Naive thymus-derived CD4-positive, alpha-beta T cell (primary cell): ENCODE results near the gene APBA1. TPM values are rescaled to one million over a fixed set of nuclear protein-coding genes. Genes with fewer than 3 reads are reported as not detected.

Experiments used
- ATAC-seq: fragments of 150-1000 bp; cut with Tn5 transposase; 2 replicates; pipeline ENCODE4 v1.10.0; 2021; ENCODE audit warnings: mild to moderate bottlenecking, moderate library complexity
- CTCF ChIA-PET: fragments of 350-600 bp; sonication (Branson Sonifier 250); formaldehyde crosslinking; loops from one replicate; lab custom pipeline; 2021; ENCODE audit warnings: antibody characterized with exemption; lab: Charles Lee
- POLR2A ChIA-PET: fragments of 350-600 bp; sonication (Branson Sonifier 250); formaldehyde crosslinking; loops from one replicate; lab custom pipeline; 2021; ENCODE audit warnings: antibody characterized with exemption, inconsistent platforms; lab: Charles Lee
- DNase-seq, 9 donors: peaks; one replicate each; pipeline versions ENCODE4 v3.0.0 to v3.0.0-alpha.2; 2020 to 2022; ENCODE audit warnings: mixed read lengths in 1 of 9
- H3K27ac ChIP-seq: one replicate; pipeline ENCODE4 v1.7.0; 2013; ENCODE audit warnings: mild to moderate bottlenecking, low read depth, low read length, moderate library complexity
- H3K27me3 ChIP-seq, 2 donors: one replicate each; pipeline ENCODE4 v1.7.0; 2013; ENCODE audit warnings: low read length in 2 of 2, mild to moderate bottlenecking in 2 of 2, moderate library complexity in 2 of 2; ENCODE audit not compliant: control insufficient read depth in 2 of 2, insufficient read depth in 2 of 2
- H3K36me3 ChIP-seq, 3 experiments: 1 replicate in 2 of 3; 2 replicates in 1 of 3; pipeline ENCODE4 v1.7.0; 2013; ENCODE audit warnings: low read length in 3 of 3, mild to moderate bottlenecking in 3 of 3, moderate library complexity in 1 of 3; ENCODE audit not compliant: insufficient read depth in 3 of 3, control insufficient read depth in 2 of 3
- H3K4me1 ChIP-seq, 2 donors: one replicate each; pipeline ENCODE4 v1.7.0; 2013; ENCODE audit warnings: low read length in 2 of 2, mild to moderate bottlenecking in 2 of 2, moderate library complexity in 1 of 2; ENCODE audit not compliant: control insufficient read depth in 2 of 2, insufficient read depth in 2 of 2
- H3K4me3 ChIP-seq: 2 replicates; pipeline ENCODE4 v1.7.0; 2013; ENCODE audit warnings: mild to moderate bottlenecking, low read length
- H3K9me3 ChIP-seq, 3 experiments: 1 replicate in 2 of 3; 2 replicates in 1 of 3; pipeline ENCODE4 v1.7.0; 2013; ENCODE audit warnings: low read length in 3 of 3; ENCODE audit not compliant: control insufficient read depth in 2 of 3
- H3K27ac Mint-ChIP-seq, 9 donors: one replicate each; pipeline ENCODE4 v1.8.0; 2020 to 2022; ENCODE audit warnings: mixed read lengths in 9 of 9, mild to moderate bottlenecking in 8 of 9, moderate library complexity in 5 of 9, inconsistent platforms in 2 of 9
- H3K27me3 Mint-ChIP-seq, 5 donors: one replicate each; pipeline ENCODE4 v1.8.0; 2021 to 2022; ENCODE audit warnings: mixed read lengths in 5 of 5, mild to moderate bottlenecking in 1 of 5
- H3K36me3 Mint-ChIP-seq, 5 donors: one replicate each; pipeline ENCODE4 v1.8.0; 2020 to 2022; ENCODE audit warnings: mixed read lengths in 5 of 5, mild to moderate bottlenecking in 3 of 5, inconsistent platforms in 1 of 5
- H3K4me1 Mint-ChIP-seq, 7 donors: one replicate each; pipeline ENCODE4 v1.8.0; 2020 to 2022; ENCODE audit warnings: mixed read lengths in 7 of 7, mild to moderate bottlenecking in 3 of 7, inconsistent platforms in 1 of 7
- H3K4me3 Mint-ChIP-seq, 10 donors: one replicate each; pipeline ENCODE4 v1.8.0; 2020 to 2022; ENCODE audit warnings: mild to moderate bottlenecking in 10 of 10, mixed read lengths in 10 of 10, moderate library complexity in 6 of 10, inconsistent platforms in 2 of 10
- H3K9me3 Mint-ChIP-seq, 11 donors: one replicate each; pipeline ENCODE4 v1.8.0; 2020 to 2022; ENCODE audit warnings: mixed read lengths in 11 of 11, mild to moderate bottlenecking in 4 of 11, inconsistent platforms in 1 of 11, moderate library complexity in 1 of 11
- intact Hi-C, 2 donors: fragments of 100-400 bp; cut with micrococcal nuclease; formaldehyde crosslinking; loops; one replicate each; pipeline ENCODE4 v1.15.1; 2023
- polyA plus RNA-seq, 2 donors: library from polyadenylated mRNA; unstranded; fragments of 300-500 nt; fragmentation: Illumina TruSeq; gene quantifications; one replicate each; pipeline ENCODE4 v1.2.3, GENCODE V29; 2021
- total RNA-seq, 6 experiments: library from RNA in 5 of 6; stranded (reverse) in 5 of 6; gene quantifications; 1 replicate in 5 of 6; 2 replicates in 1 of 6; pipeline ENCODE4 v1.2.3 and lab custom pipeline; 2021 to 2026

APBA1 gene
- total and polyA plus RNA-seq, 7 experiments from 2014 or later = 0.06 to 4.5 (median 1.4) TPM; not detected in 1

DNA sequence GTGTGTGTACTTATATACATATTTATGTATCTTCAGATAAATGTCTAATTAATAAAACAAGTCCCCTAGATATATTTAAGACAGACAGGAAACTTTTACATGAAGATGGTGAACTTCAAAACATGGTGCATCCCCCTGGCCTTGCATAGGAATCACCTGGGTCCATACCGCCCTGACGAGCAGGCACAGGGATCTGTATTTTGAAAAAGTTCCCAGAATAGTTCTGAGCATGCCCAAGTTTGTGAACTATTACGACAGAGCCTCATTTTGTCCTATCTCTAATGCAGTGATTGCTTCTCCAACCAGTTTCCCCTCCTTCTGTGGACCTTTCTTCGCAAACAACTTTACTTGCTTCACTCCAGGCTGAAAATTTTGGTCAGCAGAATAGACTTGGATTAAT lies 98.1 kb downstream of the APBA1 start:
- H3K27me3 Mint-ChIP-seq = peaks cover 0 to 17% (median 5%) of the 10 kb centered on the region in 5 donors
- Histone ChIP-seq H3K36me3 (no peaks in the 10 kb centered on the region), H3K4me3 (no peak overlapping the region), H3K27ac (no peak overlapping the region), H3K9me3 (no peaks in the 10 kb centered on the region), H3K4me1 (no peaks in the 10 kb centered on the region), H3K27me3 (no peaks in the 10 kb centered on the region)
- ChIA-PET POLR2A (no interaction called here), CTCF (no interaction called here)
- H3K9me3 Mint-ChIP-seq = peaks cover 0 to 2% (median 0%) of the 10 kb centered on the region in 11 donors
- DNase-seq (no peak), ATAC-seq (no peak)
- H3K36me3 Mint-ChIP-seq = no peaks in the 10 kb centered on the region
- no peak overlapping the region for H3K4me3 Mint-ChIP-seq
- H3K4me1 Mint-ChIP-seq = no peaks in the 10 kb centered on the region
- no peak overlapping the region for H3K27ac Mint-ChIP-seq
- intact Hi-C loops = no loop called here

- Histone ChIP-seq H3K4me1 (no peaks in the 10 kb centered on the region), H3K27me3 (no peaks in the 10 kb centered on the region), H3K4me3 (no peak overlapping the region), H3K36me3 (no peaks in the 10 kb centered on the region), H3K9me3 (no peaks in the 10 kb centered on the region), H3K27ac (no peak overlapping the region)
- intact Hi-C loops = no loop called here
- ATAC-seq (no peak), DNase-seq (no peak)
- Mint-ChIP-seq H3K4me1 (no peaks in the 10 kb centered on the region), H3K4me3 (no peak overlapping the region), H3K36me3 (no peaks in the 10 kb centered on the region), H3K9me3 (peaks cover 0 to 2% (median 0%) of the 10 kb centered on the region in 11 donors), H3K27ac (no peak overlapping the region), H3K27me3 (peaks cover 0 to 17% (median 5%) of the 10 kb centered on the region in 5 donors)
- ChIA-PET POLR2A (no interaction called here), CTCF (no interaction called here)
Observed at GRCh38 chr9:69573651-69574050, 98.5 kb downstream of the APBA1 start.

DNA sequence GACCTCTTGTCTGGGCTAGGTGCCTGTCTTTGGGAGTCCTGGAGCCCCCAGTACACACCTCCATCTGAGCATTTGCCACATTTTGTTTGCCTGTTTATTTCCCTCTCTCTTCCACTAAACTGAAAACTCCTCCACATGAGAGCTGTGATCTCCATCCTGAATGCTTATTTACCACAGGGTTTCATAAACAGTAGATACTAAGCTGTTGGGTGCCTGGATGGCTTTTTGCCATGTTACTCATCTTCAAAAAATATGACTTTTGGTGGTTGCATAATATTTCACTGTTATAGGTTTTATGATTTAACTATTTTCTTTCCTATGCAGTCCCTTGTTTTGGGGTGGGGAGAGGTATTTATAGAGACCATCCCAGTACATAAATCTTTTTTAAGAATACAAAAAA lies 99.6 kb downstream of the APBA1 start:
- no peaks in the 10 kb centered on the region for H3K4me1 Mint-ChIP-seq
- Histone ChIP-seq H3K36me3 (no peaks in the 10 kb centered on the region), H3K9me3 (no peaks in the 10 kb centered on the region), H3K4me1 (no peaks in the 10 kb centered on the region), H3K27me3 (no peaks in the 10 kb centered on the region), H3K4me3 (no peak overlapping the region), H3K27ac (no peak overlapping the region)
- H3K36me3 Mint-ChIP-seq = no peaks in the 10 kb centered on the region
- H3K4me3 Mint-ChIP-seq = no peak overlapping the region
- H3K9me3 Mint-ChIP-seq = peaks cover 0 to 2% (median 0%) of the 10 kb centered on the region in 11 donors
- no peak overlapping the region for H3K27ac Mint-ChIP-seq
- POLR2A ChIA-PET = no interaction called here
- DNase-seq (no peak), ATAC-seq (no peak)
- intact Hi-C loops = no loop called here
- CTCF ChIA-PET = no interaction called here
- peaks cover 0 to 17% (median 5%) of the 10 kb centered on the region in 5 donors for H3K27me3 Mint-ChIP-seq

GRCh38 chr9:69571032-69571431 lies 101.1 kb downstream of the APBA1 start:
- Mint-ChIP-seq H3K9me3 (peaks cover 0 to 2% (median 0%) of the 10 kb centered on the region in 11 donors), H3K27me3 (peaks cover 0 to 18% (median 5%) of the 10 kb centered on the region in 5 donors), H3K4me3 (no peak overlapping the region), H3K27ac (peak overlapping the region in 1 of 9 donors; percentile 24), H3K36me3 (no peaks in the 10 kb centered on the region), H3K4me1 (no peaks in the 10 kb centered on the region)
- Histone ChIP-seq H3K27me3 (no peaks in the 10 kb centered on the region), H3K4me3 (no peak overlapping the region), H3K4me1 (no peaks in the 10 kb centered on the region), H3K27ac (no peak overlapping the region), H3K9me3 (no peaks in the 10 kb centered on the region), H3K36me3 (no peaks in the 10 kb centered on the region)
- ChIA-PET CTCF (no interaction called here), POLR2A (no interaction called here)
- no peak for DNase-seq
- no peak for ATAC-seq
- intact Hi-C loops = no loop called here

GRCh38 chr9:69569738-69570451 lies 102.3 kb downstream of the APBA1 start:
- Histone ChIP-seq H3K4me1 (no peaks in the 10 kb centered on the region), H3K27me3 (no peaks in the 10 kb centered on the region), H3K36me3 (no peaks in the 10 kb centered on the region), H3K4me3 (no peak overlapping the region), H3K27ac (no peak overlapping the region), H3K9me3 (no peaks in the 10 kb centered on the region)
- no peak for ATAC-seq
- Mint-ChIP-seq H3K4me1 (no peaks in the 10 kb centered on the region), H3K27ac (no peak overlapping the region), H3K4me3 (no peak overlapping the region), H3K27me3 (peaks cover 0 to 22% (median 5%) of the 10 kb centered on the region in 5 donors), H3K36me3 (no peaks in the 10 kb centered on the region), H3K9me3 (no peaks in the 10 kb centered on the region)
- no peak for DNase-seq
- POLR2A ChIA-PET = no interaction called here
- CTCF ChIA-PET = no interaction called here
- intact Hi-C loops = no loop called here

- H3K4me1 Mint-ChIP-seq = no peaks in the 10 kb centered on the region
- H3K27me3 ChIP-seq = no peaks in the 10 kb centered on the region
- CTCF ChIA-PET = no interaction called here
Observed at GRCh38 chr9:69564557-69564956, 107.6 kb downstream of the APBA1 start.

DNA sequence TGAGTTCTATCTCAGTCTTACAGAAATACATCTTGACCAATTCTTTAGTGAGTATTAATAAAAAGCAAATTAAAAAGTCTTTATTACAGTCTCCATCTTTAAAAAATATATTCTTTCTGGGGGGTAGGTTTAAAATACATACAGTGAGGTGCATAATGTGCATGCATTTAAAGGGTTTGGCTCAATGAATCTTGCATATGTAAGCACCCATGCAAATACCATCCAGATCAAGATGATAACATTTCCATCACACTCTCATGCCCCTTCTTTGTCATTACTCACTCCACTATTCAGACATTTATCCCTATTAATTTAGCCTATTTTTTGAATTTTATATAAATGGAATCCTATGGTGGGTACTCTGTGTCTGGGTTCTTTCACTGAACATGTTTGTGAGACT lies 113.0 kb downstream of the APBA1 start:
- no peaks in the 10 kb centered on the region for H3K4me1 ChIP-seq
- H3K27me3 Mint-ChIP-seq = peaks cover 6 to 43% (median 14%) of the 10 kb centered on the region in 5 donors
- H3K36me3 Mint-ChIP-seq = no peaks in the 10 kb centered on the region
- no peak overlapping the region for H3K4me3 ChIP-seq
- no peaks in the 10 kb centered on the region for H3K36me3 ChIP-seq
- H3K27ac ChIP-seq = no peak overlapping the region
- H3K27ac Mint-ChIP-seq = no peak overlapping the region
- DNase-seq (no peak), ATAC-seq (no peak)
- ChIA-PET CTCF (no interaction called here), POLR2A (no interaction called here)
- no peak overlapping the region for H3K4me3 Mint-ChIP-seq
- intact Hi-C loops = no loop called here
- no peaks in the 10 kb centered on the region for H3K9me3 Mint-ChIP-seq
- no peaks in the 10 kb centered on the region for H3K9me3 ChIP-seq
- H3K27me3 ChIP-seq = no peaks in the 10 kb centered on the region
- H3K4me1 Mint-ChIP-seq = no peaks in the 10 kb centered on the region

More at GRCh38 chr9:69564557-69564956, 107.6 kb downstream of the APBA1 start:
- Mint-ChIP-seq H3K9me3 (no peaks in the 10 kb centered on the region), H3K27me3 (peaks cover 6 to 18% (median 13%) of the 10 kb centered on the region in 5 donors), H3K27ac (no peak overlapping the region), H3K36me3 (no peaks in the 10 kb centered on the region), H3K4me3 (no peak overlapping the region)
- Histone ChIP-seq H3K36me3 (no peaks in the 10 kb centered on the region), H3K27ac (no peak overlapping the region), H3K4me1 (no peaks in the 10 kb centered on the region), H3K9me3 (no peaks in the 10 kb centered on the region), H3K4me3 (no peak overlapping the region)
- DNase-seq (no peak), ATAC-seq (no peak)
- intact Hi-C loops = no loop called here
- POLR2A ChIA-PET = no interaction called here
